Mesenchymal stem cell (in vitro differentiated cells and primary cell): Measurements from ENCODE around the gene ZNF592.
"Not testable (repeated sequence)": the region's sequence is repeated elsewhere in the genome, so short reads cannot be mapped to it uniquely, and the experiment has no call there.

Source experiments
- DNase-seq: peaks from one replicate; pipeline ENCODE4 v3.0.0-alpha.2; 2013
- H2AFZ ChIP-seq: one replicate; pipeline ENCODE4 v1.6.1; 2013; ENCODE audit warnings: low read depth, mild to moderate bottlenecking, control low read depth, inconsistent platforms, low read length, moderate library complexity
- H2AK5ac ChIP-seq: 2 replicates; pipeline ENCODE4 v1.6.1; 2013; ENCODE audit warnings: low read length, moderate library complexity, mild to moderate bottlenecking, inconsistent platforms; ENCODE audit not compliant: severe bottlenecking
- H2BK120ac ChIP-seq: one replicate; pipeline ENCODE4 v1.6.1; 2013; ENCODE audit warnings: low read depth, mild to moderate bottlenecking, inconsistent platforms, low read length, moderate library complexity
- H2BK12ac ChIP-seq, 2 experiments: one replicate each; pipeline ENCODE4 v1.6.1; 2013; ENCODE audit warnings: inconsistent platforms in 2 of 2, low read length in 2 of 2, mild to moderate bottlenecking in 2 of 2, moderate library complexity in 2 of 2, control low read depth in 1 of 2
- H2BK15ac ChIP-seq: one replicate; pipeline ENCODE4 v1.6.1; 2013; ENCODE audit warnings: mild to moderate bottlenecking, low read depth, inconsistent platforms; ENCODE audit not compliant: poor library complexity, severe bottlenecking
- H2BK5ac ChIP-seq: 2 replicates; pipeline ENCODE4 v1.6.1; 2013; ENCODE audit warnings: low read depth, mild to moderate bottlenecking, low read length, control low read depth, inconsistent platforms; ENCODE audit not compliant: poor library complexity, severe bottlenecking
- H3K14ac ChIP-seq, 2 experiments: one replicate each; pipeline ENCODE4 v1.6.1; 2013; ENCODE audit warnings: inconsistent platforms in 2 of 2, low read length in 2 of 2, control low read depth in 1 of 2, mild to moderate bottlenecking in 1 of 2, moderate library complexity in 1 of 2
- H3K18ac ChIP-seq, 2 experiments: one replicate each; pipeline ENCODE4 v1.6.1; 2013; ENCODE audit warnings: inconsistent platforms in 2 of 2, low read length in 2 of 2, control low read depth in 1 of 2, low read depth in 1 of 2, mild to moderate bottlenecking in 1 of 2
- H3K23ac ChIP-seq, 2 experiments: one replicate each; pipeline ENCODE4 v1.6.1; 2013; ENCODE audit warnings: inconsistent platforms in 2 of 2, low read length in 2 of 2, mild to moderate bottlenecking in 2 of 2, moderate library complexity in 2 of 2, control low read depth in 1 of 2
- H3K27ac ChIP-seq: 2 replicates; pipeline ENCODE4 v1.5.1; 2013; ENCODE audit warnings: mild to moderate bottlenecking, moderate library complexity, low read length, control low read depth, inconsistent platforms; ENCODE audit not compliant: poor library complexity, severe bottlenecking
- H3K27me3 ChIP-seq, 2 experiments: 2 replicates each; pipeline versions ENCODE4 v1.6.1 to v1.7.0; 2013; ENCODE audit warnings: low read length in 2 of 2, mild to moderate bottlenecking in 2 of 2, moderate library complexity in 2 of 2, control low read depth in 1 of 2, inconsistent platforms in 1 of 2; ENCODE audit not compliant: control insufficient read depth in 1 of 2, insufficient read depth in 1 of 2
- H3K36me3 ChIP-seq, 2 experiments: 2 replicates each; pipeline versions ENCODE4 v1.6.1 to v1.7.0; 2013; ENCODE audit warnings: low read length in 2 of 2, control low read depth in 1 of 2, inconsistent platforms in 1 of 2, low read depth in 1 of 2, mild to moderate bottlenecking in 1 of 2; ENCODE audit not compliant: insufficient read depth in 2 of 2, control insufficient read depth in 1 of 2
- H3K4ac ChIP-seq, 2 experiments: one replicate each; pipeline ENCODE4 v1.6.1; 2013; ENCODE audit warnings: inconsistent platforms in 2 of 2, low read length in 2 of 2, mild to moderate bottlenecking in 2 of 2, moderate library complexity in 2 of 2, control low read depth in 1 of 2, low read depth in 1 of 2
- H3K4me1 ChIP-seq: 2 replicates; pipeline ENCODE4 v1.6.1; 2013; ENCODE audit warnings: low read depth, low read length, control low read depth; ENCODE audit not compliant: control insufficient read depth, insufficient read depth
- H3K4me2 ChIP-seq: 2 replicates; pipeline ENCODE4 v1.6.1; 2013; ENCODE audit warnings: low read length, mild to moderate bottlenecking, inconsistent platforms; ENCODE audit not compliant: poor library complexity, severe bottlenecking
- H3K4me3 ChIP-seq, 2 experiments: 2 replicates each; pipeline versions ENCODE4 v1.5.1 to v1.7.0; 2013; ENCODE audit warnings: low read length in 2 of 2, mild to moderate bottlenecking in 2 of 2, control low read depth in 1 of 2, low read depth in 1 of 2; ENCODE audit not compliant: insufficient read depth in 1 of 2
- H3K79me1 ChIP-seq: replicated peaks from 2 replicates; pipeline ENCODE4 v1.6.1; 2013; ENCODE audit warnings: mild to moderate bottlenecking, control low read depth, low read length, inconsistent platforms; ENCODE audit not compliant: poor library complexity, severe bottlenecking
- H3K9ac ChIP-seq: 2 replicates; pipeline ENCODE4 v1.7.0; 2013; ENCODE audit warnings: mild to moderate bottlenecking, low read length, moderate library complexity
- H3K9me3 ChIP-seq: 2 replicates; pipeline ENCODE4 v1.7.0; 2013; ENCODE audit warnings: mild to moderate bottlenecking, low read length; ENCODE audit not compliant: control insufficient read depth
- H4K8ac ChIP-seq: one replicate; pipeline ENCODE4 v1.6.1; 2013; ENCODE audit warnings: inconsistent platforms, mild to moderate bottlenecking, low read length, moderate library complexity
- H4K91ac ChIP-seq: one replicate; pipeline ENCODE4 v1.6.1; 2013; ENCODE audit warnings: mild to moderate bottlenecking, low read length, inconsistent platforms
- WGBS: methylation state at CpG from one replicate; pipeline ENCODE4 v1.1.7; 2013; ENCODE audit warnings: mixed read lengths; 5-methylcytosine and 5-hydroxymethylcytosine counted together

The ZNF592 gene

GRCh38 chr15:84751721-84752120, 3.3 kb downstream of the ZNF592 start:
- H2BK5ac ChIP-seq, H3K9ac ChIP-seq, DNase-seq, H2AFZ ChIP-seq, H3K4me3 ChIP-seq, H3K23ac ChIP-seq, H2BK12ac ChIP-seq, H3K9me3 ChIP-seq, H2BK15ac ChIP-seq, H3K27me3 ChIP-seq, H3K27ac ChIP-seq, H3K4ac ChIP-seq, H3K36me3 ChIP-seq, H3K79me1 ChIP-seq, H2BK120ac ChIP-seq, H4K8ac ChIP-seq, H3K14ac ChIP-seq, H4K91ac ChIP-seq, H3K4me2 ChIP-seq, H2AK5ac ChIP-seq, H3K18ac ChIP-seq: not testable (repeated sequence)
- 100% methylated on average over 2 of the region's 6 CpGs for WGBS
- H3K4me1 ChIP-seq, result peaks cover 18% of the 10 kb centered on the region

GRCh38 chr15:84752195-84752594, 3.8 kb downstream of the ZNF592 start:
- H2BK120ac ChIP-seq, result no peak overlapping the region
- H4K8ac ChIP-seq, result no peak overlapping the region
- H3K4me1 ChIP-seq, result peaks cover 14% of the 10 kb centered on the region
- no peak overlapping the region for H2AFZ ChIP-seq
- no peaks in the 10 kb centered on the region for H3K27me3 ChIP-seq
- H3K4me3 ChIP-seq, result peak overlapping the region in 1 of 2 experiments; percentile 59
- no peak overlapping the region for H3K18ac ChIP-seq
- WGBS, result 94% methylated on average over 1 of the region's 1 CpG
- no peak for DNase-seq
- H4K91ac ChIP-seq, result no peak overlapping the region
- H3K27ac ChIP-seq, result peak overlapping the region; percentile 24
- H3K4me2 ChIP-seq, result no peak overlapping the region
- no peak overlapping the region for H2AK5ac ChIP-seq
- no peak overlapping the region for H3K23ac ChIP-seq
- no peaks in the 10 kb centered on the region for H3K9me3 ChIP-seq
- peaks cover 0 to 2% of the 10 kb centered on the region in 2 experiments for H3K36me3 ChIP-seq
- peak overlapping the region; percentile 20 for H3K9ac ChIP-seq
- H3K14ac ChIP-seq, result no peak overlapping the region
- H3K79me1 ChIP-seq, result peaks cover 4% of the 10 kb centered on the region
- H3K4ac ChIP-seq, result no peak overlapping the region
- no peak overlapping the region for H2BK15ac ChIP-seq
- H2BK12ac ChIP-seq, result no peak overlapping the region
- no peak overlapping the region for H2BK5ac ChIP-seq

GRCh38 chr15:84752700-84753099, 4.3 kb downstream of the ZNF592 start:
- WGBS, result 75% methylated on average over 2 of the region's 3 CpGs
- Histone ChIP-seq H2BK120ac (no peak overlapping the region), H3K18ac (no peak overlapping the region), H3K9me3 (no peaks in the 10 kb centered on the region), H4K8ac (no peak overlapping the region), H3K4ac (no peak overlapping the region), H3K4me3 (peak overlapping the region in 1 of 2 experiments; percentile 59), H3K4me1 (peaks cover 12% of the 10 kb centered on the region), H3K9ac (peak overlapping the region; percentile 20), H2AK5ac (no peak overlapping the region), H3K23ac (no peak overlapping the region), H3K36me3 (peaks cover 0 to 2% of the 10 kb centered on the region in 2 experiments), H2BK5ac (no peak overlapping the region), H3K14ac (no peak overlapping the region), H2BK12ac (no peak overlapping the region), H2BK15ac (no peak overlapping the region), H3K27ac (peak overlapping the region; percentile 24), H4K91ac (no peak overlapping the region), H2AFZ (no peak overlapping the region), H3K79me1 (peaks cover 4% of the 10 kb centered on the region), H3K27me3 (no peaks in the 10 kb centered on the region), H3K4me2 (no peak overlapping the region)
- no peak for DNase-seq

GRCh38 chr15:84754889-84755288, 6.5 kb downstream of the ZNF592 start:
- H2BK120ac ChIP-seq, H3K27ac ChIP-seq, H3K18ac ChIP-seq, H2BK15ac ChIP-seq, H4K91ac ChIP-seq, H3K23ac ChIP-seq, H2AFZ ChIP-seq, H3K27me3 ChIP-seq, H4K8ac ChIP-seq, DNase-seq, H3K4ac ChIP-seq, H3K79me1 ChIP-seq, H3K4me3 ChIP-seq, H3K4me2 ChIP-seq, H3K9ac ChIP-seq, H2AK5ac ChIP-seq, H2BK5ac ChIP-seq, H3K14ac ChIP-seq, H2BK12ac ChIP-seq, H3K36me3 ChIP-seq, H3K9me3 ChIP-seq: not testable (repeated sequence)
- peaks cover 12% of the 10 kb centered on the region for H3K4me1 ChIP-seq
- WGBS, result 93% methylated on average over 1 of the region's 4 CpGs
